GF-D8 (cell line): Measurements from ENCODE around the gene ADGRB2.

Source experiments
- DNase-seq: peaks from one replicate; lab custom pipeline; 2025; lab: John Stamatoyannopoulos, UW

The ADGRB2 gene

DNA sequence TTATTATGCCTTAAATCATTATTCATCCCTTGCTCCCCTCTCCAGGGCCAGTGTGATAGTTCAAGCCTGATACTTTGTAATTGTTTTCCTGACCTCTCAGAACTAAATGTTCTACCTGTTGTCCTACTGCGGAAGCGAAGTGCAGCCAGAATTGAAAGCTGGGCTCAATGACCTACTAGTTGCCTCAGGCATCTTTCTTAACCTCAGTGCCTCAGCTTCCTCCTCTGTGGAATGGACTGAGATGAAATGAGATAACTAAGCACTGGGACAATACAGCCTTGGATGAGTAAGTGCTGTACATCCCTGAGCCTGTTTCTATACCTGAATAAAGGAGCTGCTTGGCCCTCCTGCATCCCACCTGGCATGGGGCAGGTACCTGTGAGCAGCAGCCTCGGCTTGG is 86.7 kb downstream of the ADGRB2 start:
- DNase-seq = no peak
